H9 (cell line): ENCODE results near the gene PARD3. TPM values are rescaled to one million over a fixed set of nuclear protein-coding genes. Genes with fewer than 3 reads are reported as not detected.
A peak's percentile ranks its signal among the peaks of the same experiment; 100 is the strongest.

Experiments
- DNase-seq: peaks from one replicate; pipeline ENCODE4 v3.0.0-alpha.2; 2017
- H2AFZ ChIP-seq: one replicate; pipeline ENCODE4 v1.6.1; 2013; ENCODE audit warnings: mild to moderate bottlenecking, low read length, control low read depth, moderate library complexity
- H2AK5ac ChIP-seq: 2 replicates; pipeline ENCODE4 v1.6.1; 2013; ENCODE audit warnings: low read length, control low read depth, mixed read lengths; ENCODE audit not compliant: insufficient read length
- H2BK120ac ChIP-seq: one replicate; pipeline ENCODE4 v1.6.1; 2013; ENCODE audit warnings: low read depth, mild to moderate bottlenecking, low read length, control low read depth, inconsistent platforms; ENCODE audit not compliant: poor library complexity, severe bottlenecking
- H2BK12ac ChIP-seq: 2 replicates; pipeline ENCODE4 v1.6.1; 2013; ENCODE audit warnings: low read length, control low read depth, mixed read lengths, low read depth; ENCODE audit not compliant: insufficient read length
- H2BK15ac ChIP-seq: 2 replicates; pipeline ENCODE4 v1.6.1; 2013; ENCODE audit warnings: low read depth, low read length, control low read depth
- H2BK20ac ChIP-seq: one replicate; pipeline ENCODE4 v1.6.1; 2013; ENCODE audit warnings: low read depth, mild to moderate bottlenecking, low read length, control low read depth, inconsistent platforms; ENCODE audit not compliant: poor library complexity, severe bottlenecking
- H2BK5ac ChIP-seq: 2 replicates; pipeline ENCODE4 v1.6.1; 2013; ENCODE audit warnings: low read length, control low read depth, mixed read lengths; ENCODE audit not compliant: insufficient read length
- H3K14ac ChIP-seq: 2 replicates; pipeline ENCODE4 v1.6.1; 2013; ENCODE audit warnings: low read length, control low read depth; ENCODE audit not compliant: insufficient read depth
- H3K18ac ChIP-seq: 2 replicates; pipeline ENCODE4 v1.6.1; 2013; ENCODE audit warnings: low read depth, mild to moderate bottlenecking, mixed read lengths, low read length, control low read depth; ENCODE audit not compliant: insufficient read length
- H3K23ac ChIP-seq: 2 replicates; pipeline ENCODE4 v1.6.1; 2013; ENCODE audit warnings: low read length, control low read depth, mixed read lengths, low read depth; ENCODE audit not compliant: insufficient read length
- H3K23me2 ChIP-seq: 2 replicates; pipeline ENCODE4 v1.6.1; 2013; ENCODE audit warnings: low read depth, mild to moderate bottlenecking, mixed read lengths, low read length, control low read depth; ENCODE audit not compliant: insufficient read length, poor library complexity, severe bottlenecking
- H3K27ac ChIP-seq: 2 replicates; pipeline ENCODE4 v1.5.1; 2013; ENCODE audit warnings: low read length, control low read depth, mixed read lengths, low read depth; ENCODE audit not compliant: insufficient read length
- H3K27me3 ChIP-seq: 2 replicates; pipeline ENCODE4 v1.6.1; 2013; ENCODE audit warnings: low read length, control low read depth, inconsistent platforms; ENCODE audit not compliant: insufficient read depth
- H3K4ac ChIP-seq: 2 replicates; pipeline ENCODE4 v1.6.1; 2013; ENCODE audit warnings: low read depth, mild to moderate bottlenecking, control low read depth, inconsistent platforms, low read length, moderate library complexity
- H3K4me1 ChIP-seq: 2 replicates; pipeline ENCODE4 v1.6.1; 2013; ENCODE audit warnings: low read length, control low read depth, inconsistent platforms; ENCODE audit not compliant: insufficient read depth
- H3K4me2 ChIP-seq: 2 replicates; pipeline ENCODE4 v1.6.1; 2013; ENCODE audit warnings: low read length, control low read depth, mixed read lengths; ENCODE audit not compliant: insufficient read length, insufficient read depth
- H3K56ac ChIP-seq: 2 replicates; pipeline ENCODE4 v1.6.1; 2013; ENCODE audit warnings: low read depth, mild to moderate bottlenecking, mixed read lengths, low read length, control low read depth; ENCODE audit not compliant: insufficient read length
- H3K79me1 ChIP-seq: 2 replicates; pipeline ENCODE4 v1.6.1; 2013; ENCODE audit warnings: low read depth, mild to moderate bottlenecking, moderate library complexity, low read length, control low read depth, inconsistent platforms; ENCODE audit not compliant: insufficient read depth, poor library complexity, severe bottlenecking
- H3K79me2 ChIP-seq: 2 replicates; pipeline ENCODE4 v1.6.1; 2013; ENCODE audit warnings: low read length, control low read depth, inconsistent platforms; ENCODE audit not compliant: insufficient read depth
- H3K9ac ChIP-seq: 2 replicates; pipeline ENCODE4 v1.6.1; 2013; ENCODE audit warnings: low read length, control low read depth, mixed read lengths; ENCODE audit not compliant: insufficient read length; ENCODE audit errors: extremely low read depth
- H3K9me3 ChIP-seq: one replicate; pipeline ENCODE4 v1.6.1; 2013; ENCODE audit warnings: low read depth, low read length, inconsistent platforms; ENCODE audit not compliant: control insufficient read depth
- H3T11ph ChIP-seq: one replicate; pipeline ENCODE4 v1.6.1; 2013; ENCODE audit warnings: mild to moderate bottlenecking, low read length, control low read depth, inconsistent platforms
- H4K20me1 ChIP-seq: one replicate; pipeline ENCODE4 v1.6.1; 2013; ENCODE audit not compliant: control insufficient read depth, insufficient read length, insufficient read depth
- H4K5ac ChIP-seq: 2 replicates; pipeline ENCODE4 v1.6.1; 2013; ENCODE audit warnings: low read depth, mild to moderate bottlenecking, mixed read lengths, low read length, control low read depth; ENCODE audit not compliant: insufficient read length
- H4K8ac ChIP-seq: replicated peaks from 2 replicates; pipeline ENCODE4 v1.6.1; 2013; ENCODE audit warnings: low read length, control low read depth, mixed read lengths, low read depth; ENCODE audit not compliant: insufficient read length
- H4K91ac ChIP-seq: 2 replicates; pipeline ENCODE4 v1.6.1; 2013; ENCODE audit warnings: low read depth, mild to moderate bottlenecking, moderate library complexity, mixed read lengths, low read length, control low read depth; ENCODE audit not compliant: insufficient read length
- H3K27ac Mint-ChIP-seq, 3 experiments: 2 replicates in 2 of 3; 3 replicates in 1 of 3; pipeline ENCODE4 v1.8.0; 2020 to 2021; ENCODE audit warnings: mixed read lengths in 3 of 3, mild to moderate bottlenecking in 1 of 3, moderate library complexity in 1 of 3
- H3K27me3 Mint-ChIP-seq: 2 replicates; pipeline ENCODE4 v1.8.0; 2021; ENCODE audit warnings: low read depth, mild to moderate bottlenecking, moderate library complexity, mixed read lengths
- H3K36me3 Mint-ChIP-seq, 3 experiments: 2 replicates in 2 of 3; 3 replicates in 1 of 3; pipeline ENCODE4 v1.8.0; 2020 to 2021; ENCODE audit warnings: low read depth in 3 of 3, mixed read lengths in 3 of 3; ENCODE audit not compliant: insufficient read depth in 1 of 3
- H3K4me1 Mint-ChIP-seq, 2 experiments: 2 replicates each; pipeline ENCODE4 v1.8.0; 2020; ENCODE audit warnings: mixed read lengths in 2 of 2
- H3K4me3 Mint-ChIP-seq, 2 experiments: 2 replicates in 1 of 2; 3 replicates in 1 of 2; pipeline ENCODE4 v1.8.0; 2020 to 2021; ENCODE audit warnings: mild to moderate bottlenecking in 2 of 2, mixed read lengths in 2 of 2, moderate library complexity in 1 of 2
- H3K9me3 Mint-ChIP-seq, 2 experiments: 2 replicates in 1 of 2; 3 replicates in 1 of 2; pipeline ENCODE4 v1.8.0; 2020; ENCODE audit warnings: mild to moderate bottlenecking in 2 of 2, mixed read lengths in 2 of 2, moderate library complexity in 1 of 2
- WGBS: extraction: QIAGEN DNeasy Blood & Tissue Kit; methylation state at CpG from one replicate; pipeline ENCODE4 v1.1.7; 2013; ENCODE audit warnings: missing lambda C conversion rate, low lambda C conversion rate, mixed read lengths; ENCODE audit not compliant: insufficient read length; ENCODE audit errors: extremely low coverage; 5-methylcytosine and 5-hydroxymethylcytosine counted together
- total RNA-seq: library from RNA; stranded (reverse); gene quantifications from 2 replicates; pipeline ENCODE4 v1.2.1, GENCODE V29; 2021
- TF ChIP-seq, protein P1 (sequence below): fragments of 200-600 bp; sonication (generic); conservative IDR thresholded peaks from 3 replicates; pipeline ENCODE4 v1.8.0; 2021; ENCODE audit warnings: antibody characterized with exemption, mild to moderate bottlenecking

PARD3 gene
- total RNA-seq, 1 experiment from 2014 or later, result 44.7 TPM

DNA sequence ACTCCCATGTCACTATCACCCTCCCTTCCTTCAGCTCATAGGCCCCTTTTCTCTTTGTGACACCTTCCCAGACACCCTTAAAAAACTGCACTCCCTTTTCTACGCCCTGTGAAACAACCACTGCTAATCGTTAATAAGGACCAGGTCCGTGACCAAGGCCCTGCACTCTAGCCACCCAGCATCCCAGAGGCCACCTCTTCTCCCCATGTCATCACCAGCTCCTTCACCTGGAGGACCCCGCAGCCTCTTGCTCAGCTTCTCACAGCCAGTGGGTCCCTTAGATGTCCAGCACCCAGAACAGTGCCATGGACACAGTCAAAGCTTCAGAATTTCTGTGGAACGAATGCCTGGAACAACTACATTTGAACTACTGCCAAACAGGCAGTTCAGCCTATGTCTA lies 2.3 kb downstream of the PARD3 start:
- H3K56ac ChIP-seq, result no peak overlapping the region
- TF ChIP-seq, protein P1, sequence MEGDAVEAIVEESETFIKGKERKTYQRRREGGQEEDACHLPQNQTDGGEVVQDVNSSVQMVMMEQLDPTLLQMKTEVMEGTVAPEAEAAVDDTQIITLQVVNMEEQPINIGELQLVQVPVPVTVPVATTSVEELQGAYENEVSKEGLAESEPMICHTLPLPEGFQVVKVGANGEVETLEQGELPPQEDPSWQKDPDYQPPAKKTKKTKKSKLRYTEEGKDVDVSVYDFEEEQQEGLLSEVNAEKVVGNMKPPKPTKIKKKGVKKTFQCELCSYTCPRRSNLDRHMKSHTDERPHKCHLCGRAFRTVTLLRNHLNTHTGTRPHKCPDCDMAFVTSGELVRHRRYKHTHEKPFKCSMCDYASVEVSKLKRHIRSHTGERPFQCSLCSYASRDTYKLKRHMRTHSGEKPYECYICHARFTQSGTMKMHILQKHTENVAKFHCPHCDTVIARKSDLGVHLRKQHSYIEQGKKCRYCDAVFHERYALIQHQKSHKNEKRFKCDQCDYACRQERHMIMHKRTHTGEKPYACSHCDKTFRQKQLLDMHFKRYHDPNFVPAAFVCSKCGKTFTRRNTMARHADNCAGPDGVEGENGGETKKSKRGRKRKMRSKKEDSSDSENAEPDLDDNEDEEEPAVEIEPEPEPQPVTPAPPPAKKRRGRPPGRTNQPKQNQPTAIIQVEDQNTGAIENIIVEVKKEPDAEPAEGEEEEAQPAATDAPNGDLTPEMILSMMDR, result no peak
- H3K4me2 ChIP-seq, result peak overlapping the region; percentile 6
- H3K9me3 Mint-ChIP-seq, result no peaks in the 10 kb centered on the region
- H3K23ac ChIP-seq, result no peak overlapping the region
- no peak overlapping the region for H3K9ac ChIP-seq
- peaks cover 28% of the 10 kb centered on the region for H3K27me3 Mint-ChIP-seq
- no peak overlapping the region for H2BK12ac ChIP-seq
- no peak overlapping the region for H4K8ac ChIP-seq
- no peak overlapping the region for H3K27ac ChIP-seq
- no peak overlapping the region for H2BK120ac ChIP-seq
- H3K4me1 ChIP-seq, result peaks cover 15% of the 10 kb centered on the region
- peaks cover 32% of the 10 kb centered on the region; the same call in 1 of the 2 replicates for H3K79me2 ChIP-seq
- peaks cover 62 to 64% of the 10 kb centered on the region in 2 experiments for H3K4me1 Mint-ChIP-seq
- H3K79me1 ChIP-seq, result peaks cover 11% of the 10 kb centered on the region
- no peak overlapping the region for H3K27ac Mint-ChIP-seq
- H2BK20ac ChIP-seq, result no peak overlapping the region
- DNase-seq, result no peak
- H2BK5ac ChIP-seq, result no peak overlapping the region
- H2AK5ac ChIP-seq, result no peak overlapping the region
- H3K27me3 ChIP-seq, result peaks cover 5% of the 10 kb centered on the region; the same call in 1 of the 2 replicates
- H3T11ph ChIP-seq, result no peak overlapping the region
- H4K91ac ChIP-seq, result no peak overlapping the region
- H2BK15ac ChIP-seq, result no peak overlapping the region
- no peak overlapping the region for H4K5ac ChIP-seq
- no peak overlapping the region for H3K4ac ChIP-seq
- peak overlapping the region; percentile 89 to 92; a peak in 4 of 5 replicates for H3K4me3 Mint-ChIP-seq
- H3K14ac ChIP-seq, result no peak overlapping the region
- H3K23me2 ChIP-seq, result peaks cover 14% of the 10 kb centered on the region
- WGBS, result no CpG with 5 or more reads among the region's 5 CpGs
- no peaks in the 10 kb centered on the region for H3K9me3 ChIP-seq
- H3K36me3 Mint-ChIP-seq, result no peaks in the 10 kb centered on the region
- H3K18ac ChIP-seq, result no peak overlapping the region
- H2AFZ ChIP-seq, result no peak overlapping the region
- H4K20me1 ChIP-seq, result no peaks in the 10 kb centered on the region
